ENCODE results near the gene TATDN2. TPM values are rescaled to one million over a fixed set of nuclear protein-coding genes. Genes with fewer than 3 reads are reported as not detected.

TATDN2 gene
- total RNA-seq, 2 donors from 2014 or later, result 56.8 to 63.7 TPM

- Mint-ChIP-seq H3K27ac (peak overlapping the region; percentile 34), H3K36me3 (ENCODE audit: low read depth) (peaks cover 2% of the 10 kb centered on the region), H3K4me1 (peaks cover 23% of the 10 kb centered on the region), H3K4me3 (no peak overlapping the region), H3K27me3 (no peaks in the 10 kb centered on the region)
- no peaks in the 10 kb centered on the region for H3K9me3 ChIP-seq (ENCODE audit: control insufficient read depth, low read length, poor library complexity, severe bottlenecking)
- ATAC-seq (no peak), DNase-seq (no peak)
These were observed 33.7 kb downstream of the TATDN2 start for GRCh38 chr3:10281951-10282350.

GRCh38 chr3:10283638-10284037 is 35.4 kb downstream of the TATDN2 start:
- no peaks in the 10 kb centered on the region for H3K9me3 ChIP-seq (ENCODE audit: control insufficient read depth, low read length, poor library complexity, severe bottlenecking)
- peaks cover 22% of the 10 kb centered on the region for H3K4me1 Mint-ChIP-seq
- no peak for ATAC-seq
- peaks cover 3% of the 10 kb centered on the region for H3K36me3 Mint-ChIP-seq (ENCODE audit: low read depth)
- DNase-seq, result no peak
- H3K27me3 Mint-ChIP-seq, result no peaks in the 10 kb centered on the region
- H3K4me3 Mint-ChIP-seq, result peak overlapping the region; percentile 60
- H3K27ac Mint-ChIP-seq, result peak overlapping the region; percentile 93

GRCh38 chr3:10284496-10284895 is 36.2 kb downstream of the TATDN2 start:
- DNase-seq, result peak; percentile 31 to 63 (median 62)

GRCh38 chr3:10285272-10286132 is 37.2 kb downstream of the TATDN2 start:
- H3K27ac Mint-ChIP-seq, result peak overlapping the region; percentile 93
- H3K9me3 ChIP-seq (ENCODE audit: control insufficient read depth, low read length, poor library complexity, severe bottlenecking), result no peaks in the 10 kb centered on the region
- H3K4me3 Mint-ChIP-seq, result peak overlapping the region; percentile 59
- ATAC-seq (no peak), DNase-seq (no peak)
- H3K4me1 Mint-ChIP-seq, result peaks cover 20% of the 10 kb centered on the region
- peaks cover 3% of the 10 kb centered on the region for H3K36me3 Mint-ChIP-seq (ENCODE audit: low read depth)
- H3K27me3 Mint-ChIP-seq, result no peaks in the 10 kb centered on the region

More at GRCh38 chr3:10284496-10284895, 36.2 kb downstream of the TATDN2 start:
- Mint-ChIP-seq H3K4me1 (peaks cover 22% of the 10 kb centered on the region), H3K27ac (peak overlapping the region; percentile 93), H3K36me3 (ENCODE audit: low read depth) (peaks cover 3% of the 10 kb centered on the region), H3K27me3 (no peaks in the 10 kb centered on the region), H3K4me3 (peak overlapping the region; percentile 60)
- ATAC-seq, result peak; percentile 96
- no peaks in the 10 kb centered on the region for H3K9me3 ChIP-seq (ENCODE audit: control insufficient read depth, low read length, poor library complexity, severe bottlenecking)

- no peaks in the 10 kb centered on the region for H3K9me3 ChIP-seq (ENCODE audit: control insufficient read depth, low read length, poor library complexity, severe bottlenecking)
- Mint-ChIP-seq H3K36me3 (ENCODE audit: low read depth) (peaks cover 3% of the 10 kb centered on the region), H3K4me3 (no peak overlapping the region), H3K27me3 (no peaks in the 10 kb centered on the region), H3K4me1 (peaks cover 20% of the 10 kb centered on the region), H3K27ac (peak overlapping the region; percentile 93)
- DNase-seq, result no peak
- ATAC-seq, result no peak
These were observed 37.9 kb downstream of the TATDN2 start for GRCh38 chr3:10286133-10286524.

- DNase-seq (peak in 1 of 3 donors; percentile 38), ATAC-seq (no peak)
- H3K9me3 ChIP-seq (ENCODE audit: control insufficient read depth, low read length, poor library complexity, severe bottlenecking), result no peaks in the 10 kb centered on the region
- Mint-ChIP-seq H3K4me1 (peaks cover 20% of the 10 kb centered on the region), H3K36me3 (ENCODE audit: low read depth) (peaks cover 3% of the 10 kb centered on the region), H3K4me3 (no peak overlapping the region), H3K27me3 (no peaks in the 10 kb centered on the region), H3K27ac (peak overlapping the region; percentile 93)
These were observed 38.5 kb downstream of the TATDN2 start for GRCh38 chr3:10286596-10287295.

- H3K9me3 ChIP-seq (ENCODE audit: control insufficient read depth, low read length, poor library complexity, severe bottlenecking), result no peaks in the 10 kb centered on the region
- ATAC-seq (no peak), DNase-seq (no peak)
- H3K36me3 Mint-ChIP-seq (ENCODE audit: low read depth), result peaks cover 3% of the 10 kb centered on the region
- H3K27me3 Mint-ChIP-seq, result no peaks in the 10 kb centered on the region
- no peak overlapping the region for H3K4me3 Mint-ChIP-seq
- H3K27ac Mint-ChIP-seq, result no peak overlapping the region
- H3K4me1 Mint-ChIP-seq, result peaks cover 23% of the 10 kb centered on the region
These were observed 39.8 kb downstream of the TATDN2 start for GRCh38 chr3:10287936-10288574.

- DNase-seq, result no peak
- Mint-ChIP-seq H3K27me3 (no peaks in the 10 kb centered on the region), H3K4me1 (peaks cover 23% of the 10 kb centered on the region), H3K4me3 (no peak overlapping the region), H3K36me3 (ENCODE audit: low read depth) (peaks cover 3% of the 10 kb centered on the region), H3K27ac (no peak overlapping the region)
- no peak for ATAC-seq
- H3K9me3 ChIP-seq (ENCODE audit: control insufficient read depth, low read length, poor library complexity, severe bottlenecking), result no peaks in the 10 kb centered on the region
These were observed 40.3 kb downstream of the TATDN2 start for GRCh38 chr3:10288575-10288960.

GRCh38 chr3:10289077-10289476 is 40.8 kb downstream of the TATDN2 start:
- DNase-seq (no peak), ATAC-seq (no peak)
- Mint-ChIP-seq H3K27ac (peak overlapping the region; percentile 41), H3K27me3 (no peaks in the 10 kb centered on the region), H3K4me3 (no peak overlapping the region), H3K4me1 (peaks cover 23% of the 10 kb centered on the region), H3K36me3 (ENCODE audit: low read depth) (peaks cover 3% of the 10 kb centered on the region)
- no peaks in the 10 kb centered on the region for H3K9me3 ChIP-seq (ENCODE audit: control insufficient read depth, low read length, poor library complexity, severe bottlenecking)

GRCh38 chr3:10289787-10290355 is 41.6 kb downstream of the TATDN2 start:
- no peak for ATAC-seq
- no peak for DNase-seq
- Mint-ChIP-seq H3K4me1 (peaks cover 20% of the 10 kb centered on the region), H3K27ac (peak overlapping the region; percentile 41), H3K4me3 (no peak overlapping the region), H3K36me3 (ENCODE audit: low read depth) (peaks cover 6% of the 10 kb centered on the region), H3K27me3 (no peaks in the 10 kb centered on the region)
- H3K9me3 ChIP-seq (ENCODE audit: control insufficient read depth, low read length, poor library complexity, severe bottlenecking), result no peaks in the 10 kb centered on the region

- H3K27me3 Mint-ChIP-seq, result no peaks in the 10 kb centered on the region
- no peak for DNase-seq
- no peak for ATAC-seq
- H3K4me3 Mint-ChIP-seq, result no peak overlapping the region
- H3K36me3 Mint-ChIP-seq (ENCODE audit: low read depth), result peaks cover 6% of the 10 kb centered on the region
- peaks cover 16% of the 10 kb centered on the region for H3K4me1 Mint-ChIP-seq
- H3K27ac Mint-ChIP-seq, result peak overlapping the region; percentile 51
- no peaks in the 10 kb centered on the region for H3K9me3 ChIP-seq (ENCODE audit: control insufficient read depth, low read length, poor library complexity, severe bottlenecking)
These were observed 42.4 kb downstream of the TATDN2 start for GRCh38 chr3:10290481-10291176.

- peak overlapping the region; percentile 28 for H3K4me3 Mint-ChIP-seq
- H3K27ac Mint-ChIP-seq, result peak overlapping the region; percentile 51
- ATAC-seq, result no peak
- no peak for DNase-seq
- H3K27me3 Mint-ChIP-seq, result no peaks in the 10 kb centered on the region
- peaks cover 8% of the 10 kb centered on the region for H3K36me3 Mint-ChIP-seq (ENCODE audit: low read depth)
- H3K4me1 Mint-ChIP-seq, result peaks cover 16% of the 10 kb centered on the region
- no peaks in the 10 kb centered on the region for H3K9me3 ChIP-seq (ENCODE audit: control insufficient read depth, low read length, poor library complexity, severe bottlenecking)
These were observed 43.4 kb downstream of the TATDN2 start for GRCh38 chr3:10291641-10292040.
